ENCODE results near the gene PACSIN1.

- TF ChIP-seq CTCF (optimal IDR thresholded peaks at IDR 0.05 in 1 of 3, IDR thresholded peaks at IDR 0.05 in 1 of 3, conservative IDR thresholded peaks at IDR 0.05 in 1 of 3; ENCODE audit: extremely low read depth in 1 of 3, insufficient read depth in 2 of 3, low read length in 3 of 3) (no peak), EZH2 (IDR thresholded peaks at IDR 0.05; ENCODE audit: low read length) (no peak)
Observed at GRCh38 chr6:34578445-34579262, 112.8 kb downstream of the PACSIN1 start.

Measured in keratinocyte (primary cell).